Measurements from ENCODE around the gene ITGAE.

ITGAE gene

DNA sequence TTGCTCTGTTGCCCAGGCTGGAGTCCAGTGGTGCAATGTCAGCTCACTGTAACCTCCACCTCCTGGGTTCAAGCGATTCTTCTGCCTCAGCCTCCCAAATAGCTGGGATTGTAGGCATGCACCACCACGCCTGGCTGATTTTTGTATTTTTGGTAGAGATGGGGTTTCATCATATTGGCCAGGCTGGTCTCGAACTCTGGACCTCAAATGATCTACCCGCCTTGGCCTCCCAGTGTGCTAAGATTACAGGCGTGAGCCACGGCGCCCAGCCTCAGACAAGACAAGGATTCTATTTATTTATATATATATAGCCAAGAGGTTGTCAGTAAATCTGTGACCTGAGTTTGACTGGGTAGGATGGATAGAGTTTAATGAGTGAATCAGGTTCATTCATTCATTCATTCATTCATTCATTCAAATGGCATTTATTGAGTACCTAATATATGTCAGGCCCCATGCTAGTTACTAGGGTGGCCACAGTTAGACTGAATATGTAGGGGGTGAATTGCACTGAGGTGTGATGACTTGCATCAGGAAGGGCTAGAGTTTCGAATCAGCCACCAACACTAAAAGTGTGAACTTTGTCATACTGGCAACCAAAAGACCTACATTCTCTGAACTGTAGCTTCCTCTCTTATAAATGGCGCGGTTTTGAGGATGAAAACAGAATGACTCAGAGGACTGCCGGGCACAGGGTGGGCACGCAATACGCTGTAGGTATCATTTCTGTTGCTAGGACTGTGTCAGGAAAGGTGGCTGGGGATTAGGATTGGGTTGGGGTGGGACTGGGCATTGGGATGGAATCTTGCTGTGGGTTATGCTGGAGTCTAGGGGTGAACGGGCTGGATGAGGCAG is 37.8 kb downstream of the ITGAE start:
- H3K4me3 ChIP-seq (ENCODE audit: low read depth, low read length) = no peak overlapping the region
- TF ChIP-seq, protein P1, sequence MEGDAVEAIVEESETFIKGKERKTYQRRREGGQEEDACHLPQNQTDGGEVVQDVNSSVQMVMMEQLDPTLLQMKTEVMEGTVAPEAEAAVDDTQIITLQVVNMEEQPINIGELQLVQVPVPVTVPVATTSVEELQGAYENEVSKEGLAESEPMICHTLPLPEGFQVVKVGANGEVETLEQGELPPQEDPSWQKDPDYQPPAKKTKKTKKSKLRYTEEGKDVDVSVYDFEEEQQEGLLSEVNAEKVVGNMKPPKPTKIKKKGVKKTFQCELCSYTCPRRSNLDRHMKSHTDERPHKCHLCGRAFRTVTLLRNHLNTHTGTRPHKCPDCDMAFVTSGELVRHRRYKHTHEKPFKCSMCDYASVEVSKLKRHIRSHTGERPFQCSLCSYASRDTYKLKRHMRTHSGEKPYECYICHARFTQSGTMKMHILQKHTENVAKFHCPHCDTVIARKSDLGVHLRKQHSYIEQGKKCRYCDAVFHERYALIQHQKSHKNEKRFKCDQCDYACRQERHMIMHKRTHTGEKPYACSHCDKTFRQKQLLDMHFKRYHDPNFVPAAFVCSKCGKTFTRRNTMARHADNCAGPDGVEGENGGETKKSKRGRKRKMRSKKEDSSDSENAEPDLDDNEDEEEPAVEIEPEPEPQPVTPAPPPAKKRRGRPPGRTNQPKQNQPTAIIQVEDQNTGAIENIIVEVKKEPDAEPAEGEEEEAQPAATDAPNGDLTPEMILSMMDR (IDR thresholded peaks at IDR 0.05; ENCODE audit: low read depth, low read length, missing control alignments) = no peak
- in situ Hi-C loops (cut with HindIII; ENCODE audit: low pct_ligation_motif_present, low sequenced_read_pairs) = no loop called here
- DNase-seq = no peak
- no peaks in the 10 kb centered on the region for H3K27me3 ChIP-seq (replicated peaks)
- H3K36me3 ChIP-seq (replicated peaks) = no peaks in the 10 kb centered on the region
- no peak overlapping the region for H3K27ac ChIP-seq

DNA sequence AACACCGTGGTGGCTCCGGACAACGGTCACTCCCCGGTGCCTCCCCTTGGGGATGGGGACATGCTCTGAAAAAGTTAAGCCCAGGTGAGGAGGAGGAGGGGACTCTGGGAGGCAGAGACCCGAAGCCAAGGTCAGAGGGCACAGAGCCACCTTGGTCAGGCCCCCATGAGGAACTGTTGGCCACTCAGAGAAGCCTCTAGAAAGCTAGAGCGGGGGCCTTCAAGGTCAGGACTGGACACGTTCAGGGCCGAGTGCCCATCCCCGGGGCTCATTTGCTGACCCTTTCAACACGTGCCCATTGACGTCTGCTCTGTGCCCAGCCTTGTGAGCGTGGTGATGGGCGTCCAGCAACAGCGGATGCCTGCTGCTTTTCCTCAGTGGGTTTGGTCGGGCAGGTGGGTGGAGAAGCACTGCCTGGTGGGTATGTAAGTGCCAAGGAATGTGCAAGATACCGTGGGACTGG is 39.0 kb downstream of the ITGAE start:
- TF ChIP-seq, protein P1 (IDR thresholded peaks at IDR 0.05; ENCODE audit: low read depth, low read length, missing control alignments) = no peak
- in situ Hi-C loops (cut with HindIII; ENCODE audit: low pct_ligation_motif_present, low sequenced_read_pairs) = no loop called here
- no peaks in the 10 kb centered on the region for H3K36me3 ChIP-seq (replicated peaks)
- no peak overlapping the region for H3K27ac ChIP-seq
- no peak for DNase-seq
- no peaks in the 10 kb centered on the region for H3K27me3 ChIP-seq (replicated peaks)
- no peak overlapping the region for H3K4me3 ChIP-seq (ENCODE audit: low read depth, low read length)

DNA sequence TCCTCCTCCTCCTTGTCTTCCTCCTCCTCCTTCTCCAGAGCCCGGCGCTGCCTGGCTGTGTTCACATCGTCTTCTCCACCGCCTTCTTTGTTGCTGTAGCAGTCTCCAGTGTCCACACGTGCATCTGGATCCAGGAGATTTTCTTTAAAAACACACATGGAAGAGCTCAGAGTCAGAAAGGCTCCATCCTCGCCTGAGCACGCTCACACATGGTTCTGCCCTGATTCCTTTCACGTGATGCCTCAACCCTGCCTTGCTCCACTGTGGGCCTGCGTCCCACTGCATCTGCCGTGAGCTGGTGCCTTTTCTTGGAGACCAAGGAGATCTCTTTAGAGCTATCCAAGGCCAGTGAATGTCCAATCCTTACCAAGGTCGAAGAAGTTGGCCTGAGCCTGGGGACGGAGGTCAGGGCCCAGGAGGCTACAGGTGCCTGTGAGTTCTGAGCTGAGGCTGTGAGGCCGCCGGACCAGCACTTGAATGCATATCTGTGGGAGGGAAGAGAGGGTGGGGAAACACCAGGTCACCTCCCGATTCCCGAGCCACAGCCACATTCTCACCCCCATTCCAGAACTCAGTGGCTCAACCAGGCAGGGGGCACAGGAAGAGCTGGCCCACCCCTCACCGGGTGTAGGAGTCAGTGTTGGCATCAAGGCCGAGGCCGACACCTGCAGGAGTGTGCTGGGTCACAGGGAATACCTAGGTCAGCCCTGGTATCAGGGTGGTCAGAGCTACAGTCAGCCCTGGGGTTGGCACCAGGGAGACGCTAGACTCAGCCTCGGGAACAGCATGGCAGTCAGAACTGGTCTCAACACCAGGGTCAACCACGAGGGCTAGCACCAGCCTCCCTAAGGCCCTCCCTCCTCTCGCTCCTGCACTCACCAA is 39.7 kb downstream of the ITGAE start:
- Histone ChIP-seq H3K27me3 (replicated peaks) (no peaks in the 10 kb centered on the region), H3K4me3 (ENCODE audit: low read depth, low read length) (no peak overlapping the region), H3K27ac (no peak overlapping the region), H3K36me3 (replicated peaks) (no peaks in the 10 kb centered on the region)
- no peak for DNase-seq
- TF ChIP-seq, protein P1 (IDR thresholded peaks at IDR 0.05; ENCODE audit: low read depth, low read length, missing control alignments) = no peak
- in situ Hi-C loops (cut with HindIII; ENCODE audit: low pct_ligation_motif_present, low sequenced_read_pairs) = no loop called here

DNA sequence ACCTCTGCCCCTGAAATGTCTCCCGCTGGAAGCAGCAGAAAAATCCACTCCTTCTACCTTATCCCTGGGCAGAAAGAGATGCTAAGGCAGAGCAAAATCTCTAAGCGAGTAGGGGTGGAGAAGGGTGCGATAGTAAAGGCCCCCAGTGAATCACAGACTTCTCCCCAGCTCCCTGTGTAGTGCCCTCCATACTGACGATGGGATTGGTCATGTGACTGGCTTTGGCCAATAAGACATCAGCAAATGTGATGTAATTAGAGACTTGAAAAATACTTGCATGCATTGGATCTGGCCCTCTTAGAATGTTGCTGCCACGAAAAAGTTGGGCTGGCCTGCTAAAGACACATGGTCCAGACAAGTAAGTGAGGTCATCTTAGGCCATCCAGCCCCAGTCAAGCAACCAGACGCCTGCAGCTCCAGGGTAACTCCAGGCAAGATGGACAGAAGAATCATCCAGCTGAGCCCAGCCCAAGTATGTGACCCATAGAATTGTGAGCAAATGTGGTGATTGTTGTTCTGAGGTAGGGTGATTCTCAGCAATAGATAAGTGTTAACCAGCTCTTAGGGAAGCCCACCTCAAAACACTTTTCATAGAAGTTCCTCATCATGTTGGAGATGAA is 41.3 kb downstream of the ITGAE start:
- Histone ChIP-seq H3K4me3 (ENCODE audit: low read depth, low read length) (no peak overlapping the region), H3K27ac (no peak overlapping the region), H3K27me3 (replicated peaks) (no peaks in the 10 kb centered on the region), H3K36me3 (replicated peaks) (no peaks in the 10 kb centered on the region)
- in situ Hi-C loops (cut with HindIII; ENCODE audit: low pct_ligation_motif_present, low sequenced_read_pairs) = no loop called here
- no peak for DNase-seq
- TF ChIP-seq, protein P1 (IDR thresholded peaks at IDR 0.05; ENCODE audit: low read depth, low read length, missing control alignments) = no peak

DNA sequence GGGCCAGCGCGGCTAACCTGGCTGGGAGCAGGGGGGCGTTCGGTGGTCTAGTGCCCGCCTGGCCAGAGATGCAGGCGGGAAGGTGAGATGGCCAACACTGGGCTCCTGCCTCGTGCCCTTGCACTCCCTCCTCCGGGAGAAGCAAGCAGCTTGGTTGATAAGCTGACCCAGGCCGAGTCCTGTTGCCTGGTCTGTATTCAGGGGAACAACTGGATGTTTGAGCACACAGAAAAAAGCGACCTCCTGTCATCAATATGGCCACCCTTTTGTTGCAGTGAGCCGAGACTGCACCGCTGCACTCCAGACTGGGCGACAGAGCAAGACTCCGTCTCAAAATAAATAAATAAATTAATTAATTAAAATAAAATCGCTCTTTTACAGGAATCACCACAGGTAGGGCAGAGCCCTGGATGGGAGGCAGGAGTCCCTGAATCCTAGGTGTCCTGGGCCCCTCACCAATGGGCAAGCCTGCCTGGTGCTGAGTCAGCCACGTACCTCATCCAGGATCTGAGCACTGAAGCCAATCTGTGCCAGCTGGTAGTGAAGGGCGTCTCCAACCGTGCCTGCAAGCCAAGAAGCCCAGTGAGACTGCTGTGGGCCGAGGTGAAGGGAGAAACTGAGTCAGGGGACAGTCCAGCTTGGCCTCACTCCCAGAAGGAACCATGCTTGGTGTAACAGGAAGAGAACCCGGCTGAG is 45.5 kb downstream of the ITGAE start:
- no peak overlapping the region for H3K27ac ChIP-seq
- TF ChIP-seq, protein P1 (IDR thresholded peaks at IDR 0.05; ENCODE audit: low read depth, low read length, missing control alignments) = no peak
- no peak for DNase-seq
- no peaks in the 10 kb centered on the region for H3K27me3 ChIP-seq (replicated peaks)
- H3K4me3 ChIP-seq (ENCODE audit: low read depth, low read length) = no peak overlapping the region
- H3K36me3 ChIP-seq (replicated peaks) = no peaks in the 10 kb centered on the region
- in situ Hi-C loops (cut with HindIII; ENCODE audit: low pct_ligation_motif_present, low sequenced_read_pairs) = no loop called here
